ENCODE data around the gene CENPE.
"Not testable (repeated sequence)": the region's sequence is repeated elsewhere in the genome, so short reads cannot be mapped to it uniquely, and the experiment has no call there.

The CENPE gene

DNA sequence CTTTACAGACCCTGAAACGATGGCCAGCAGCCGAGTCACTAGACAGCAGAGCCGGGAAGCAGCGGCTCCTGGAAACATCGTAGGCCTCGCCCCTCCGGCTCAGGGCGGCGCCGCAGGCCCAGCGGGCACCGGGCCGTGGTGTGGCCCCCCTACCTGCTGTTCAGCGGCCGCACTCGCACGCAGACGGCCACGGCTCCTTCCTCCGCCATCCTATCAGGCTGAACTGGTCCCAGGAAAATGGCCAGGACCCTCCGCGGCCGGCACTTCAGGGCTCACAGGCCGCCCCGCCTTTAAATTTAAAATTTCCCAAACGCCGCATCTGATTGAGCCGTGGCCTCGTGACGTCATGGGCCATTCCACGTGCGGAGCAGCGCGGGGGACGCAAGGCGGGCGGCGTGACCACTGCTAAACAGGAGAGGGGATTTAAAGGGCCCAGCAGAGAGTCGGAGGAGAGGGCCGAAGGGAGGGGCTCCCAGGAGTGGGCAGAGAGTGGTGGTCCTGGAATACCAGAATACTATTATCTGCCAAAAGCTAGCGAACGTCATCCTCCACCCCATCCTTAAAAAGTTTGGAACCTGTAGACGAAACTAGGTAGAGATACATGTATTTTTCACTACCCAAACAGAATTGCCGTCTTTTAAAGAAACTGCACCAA is at the start of gene CENPE:
Gene CENPE (minus strand): TSS at position 233 of the 655 bp plus-strand sequence. CDS start 24 bp downstream, at position 209.
- intact Hi-C loops (cut with micrococcal nuclease) = no loop called here
- Mint-ChIP-seq H3K4me1 (ENCODE audit: low read depth) (peaks cover 14% of the 10 kb centered on the region), H3K27me3 (peaks cover 13% of the 10 kb centered on the region), H3K36me3 (ENCODE audit: low read depth) (peaks cover 8% of the 10 kb centered on the region), H3K4me3 (peak within 1 kb of the TSS; percentile 94), H3K9me3 (no peaks in the 10 kb centered on the region), H3K27ac (peak within 1 kb of the TSS; percentile 99)

- no peaks in the 10 kb centered on the region for H3K4me1 Mint-ChIP-seq (ENCODE audit: low read depth)
- H3K9me3 Mint-ChIP-seq = peaks cover 10% of the 10 kb centered on the region
- H3K4me3 Mint-ChIP-seq = no peak overlapping the region
- no peaks in the 10 kb centered on the region for H3K36me3 Mint-ChIP-seq (ENCODE audit: low read depth)
- intact Hi-C loops (cut with micrococcal nuclease) = no loop called here
- H3K27ac Mint-ChIP-seq = no peak overlapping the region
- no peaks in the 10 kb centered on the region for H3K27me3 Mint-ChIP-seq
Observed at GRCh38 chr4:103244251-103244650, 46.1 kb upstream of the CENPE start.

GRCh38 chr4:103230938-103231337 is 32.8 kb upstream of the CENPE start:
- intact Hi-C loops (cut with micrococcal nuclease); H3K4me1 Mint-ChIP-seq (ENCODE audit: low read depth); H3K4me3 Mint-ChIP-seq; H3K36me3 Mint-ChIP-seq (ENCODE audit: low read depth); H3K27me3 Mint-ChIP-seq; H3K27ac Mint-ChIP-seq: not testable (repeated sequence)
- H3K9me3 Mint-ChIP-seq = peaks cover 14% of the 10 kb centered on the region

- H3K9me3 Mint-ChIP-seq; intact Hi-C loops (cut with micrococcal nuclease); H3K27ac Mint-ChIP-seq; H3K27me3 Mint-ChIP-seq; H3K36me3 Mint-ChIP-seq (ENCODE audit: low read depth); H3K4me3 Mint-ChIP-seq; H3K4me1 Mint-ChIP-seq (ENCODE audit: low read depth): not testable (repeated sequence)
Observed at GRCh38 chr4:103223556-103223955, 25.4 kb upstream of the CENPE start.

- Mint-ChIP-seq H3K9me3 (no peaks in the 10 kb centered on the region), H3K4me3 (no peak overlapping the region), H3K4me1 (ENCODE audit: low read depth) (no peaks in the 10 kb centered on the region), H3K27me3 (peaks cover 4% of the 10 kb centered on the region), H3K36me3 (ENCODE audit: low read depth) (no peaks in the 10 kb centered on the region), H3K27ac (no peak overlapping the region)
- intact Hi-C loops (cut with micrococcal nuclease) = no loop called here
Observed at GRCh38 chr4:103207673-103208072, 9.5 kb upstream of the CENPE start.

DNA sequence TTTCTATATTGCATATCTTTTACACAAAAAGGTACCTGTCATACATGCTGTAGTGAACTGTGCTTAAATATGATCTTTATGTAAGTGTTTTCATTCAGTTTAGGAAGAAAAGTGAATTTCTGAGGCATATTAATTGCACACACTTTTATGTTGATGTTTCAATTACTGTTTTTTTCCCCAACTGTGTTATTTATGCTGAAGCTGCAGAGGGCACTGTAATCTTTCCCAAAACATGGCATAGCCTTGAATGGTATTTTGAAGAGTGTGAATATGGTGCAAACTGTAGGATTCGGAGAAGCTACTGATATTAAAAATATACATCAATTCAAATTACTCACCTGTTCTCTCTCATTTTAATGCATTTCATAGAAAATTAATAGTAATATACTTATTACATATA is 6.0 kb upstream of the CENPE start:
- H3K27me3 Mint-ChIP-seq = peaks cover 14% of the 10 kb centered on the region
- intact Hi-C loops (cut with micrococcal nuclease) = no loop called here
- H3K9me3 Mint-ChIP-seq = no peaks in the 10 kb centered on the region
- peaks cover under 1% of the 10 kb centered on the region for H3K4me1 Mint-ChIP-seq (ENCODE audit: low read depth)
- H3K27ac Mint-ChIP-seq = no peak overlapping the region
- no peaks in the 10 kb centered on the region for H3K36me3 Mint-ChIP-seq (ENCODE audit: low read depth)
- H3K4me3 Mint-ChIP-seq = no peak overlapping the region

GRCh38 chr4:103201724-103202123 is 3.6 kb upstream of the CENPE start:
- H3K9me3 Mint-ChIP-seq = no peaks in the 10 kb centered on the region
- H3K36me3 Mint-ChIP-seq (ENCODE audit: low read depth) = peaks cover 8% of the 10 kb centered on the region
- no peak overlapping the region for H3K27ac Mint-ChIP-seq
- no peak overlapping the region for H3K4me3 Mint-ChIP-seq
- H3K27me3 Mint-ChIP-seq = peaks cover 14% of the 10 kb centered on the region
- intact Hi-C loops (cut with micrococcal nuclease) = no loop called here
- peaks cover 14% of the 10 kb centered on the region for H3K4me1 Mint-ChIP-seq (ENCODE audit: low read depth)

GRCh38 chr4:103201253-103201652 is 3.1 kb upstream of the CENPE start:
- Mint-ChIP-seq H3K9me3 (no peaks in the 10 kb centered on the region), H3K27ac (no peak overlapping the region), H3K4me3 (no peak overlapping the region), H3K36me3 (ENCODE audit: low read depth) (peaks cover 8% of the 10 kb centered on the region), H3K27me3 (peaks cover 14% of the 10 kb centered on the region), H3K4me1 (ENCODE audit: low read depth) (peaks cover 14% of the 10 kb centered on the region)
- intact Hi-C loops (cut with micrococcal nuclease) = no loop called here

DNA sequence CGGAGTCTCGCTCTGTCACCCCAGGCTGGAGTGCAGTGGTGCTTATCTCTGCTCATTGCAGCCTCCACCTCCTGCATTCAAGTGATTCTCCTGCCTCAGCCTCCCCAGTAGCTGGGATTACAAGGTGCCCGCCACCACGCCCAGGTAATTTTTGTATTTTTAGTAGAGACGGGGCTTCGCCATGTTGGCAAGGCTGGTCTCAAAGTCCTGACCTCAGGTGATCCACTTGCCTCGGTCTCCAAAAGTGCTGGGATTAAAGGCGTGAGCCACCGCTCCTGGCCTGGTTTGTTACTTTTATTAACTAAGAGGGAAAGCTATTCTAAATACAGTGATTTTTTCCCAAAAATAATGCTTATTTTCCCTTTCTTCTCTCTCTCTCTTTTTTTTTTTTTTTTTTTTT is 866 bp upstream of the CENPE start:
- no peaks in the 10 kb centered on the region for H3K9me3 Mint-ChIP-seq
- peak overlapping the region; percentile 99 for H3K27ac Mint-ChIP-seq
- peak overlapping the region; percentile 94 for H3K4me3 Mint-ChIP-seq
- H3K4me1 Mint-ChIP-seq (ENCODE audit: low read depth) = peaks cover 14% of the 10 kb centered on the region
- peaks cover 8% of the 10 kb centered on the region for H3K36me3 Mint-ChIP-seq (ENCODE audit: low read depth)
- intact Hi-C loops (cut with micrococcal nuclease) = no loop called here
- peaks cover 14% of the 10 kb centered on the region for H3K27me3 Mint-ChIP-seq

DNA sequence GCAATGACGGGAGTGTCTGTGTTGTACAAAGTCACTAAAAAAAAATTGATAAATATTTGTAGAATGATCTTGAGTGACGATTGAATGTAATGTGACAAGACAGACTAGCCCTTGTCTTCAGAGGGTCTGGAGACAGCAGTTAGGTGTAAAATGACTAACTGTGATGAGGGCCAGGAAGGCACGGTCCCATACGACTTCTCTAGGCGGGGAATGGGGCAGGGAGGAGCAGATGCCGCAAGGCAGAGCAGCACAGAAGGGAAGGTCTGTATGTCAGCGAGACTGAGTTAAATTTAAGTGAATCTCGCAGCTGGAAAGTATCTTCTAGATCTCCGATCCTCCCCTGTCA is 405 bp downstream of the CENPE start:
- Mint-ChIP-seq H3K9me3 (no peaks in the 10 kb centered on the region), H3K27me3 (peaks cover 10% of the 10 kb centered on the region), H3K4me1 (ENCODE audit: low read depth) (peaks cover 14% of the 10 kb centered on the region), H3K4me3 (peak overlapping the region; percentile 94), H3K36me3 (ENCODE audit: low read depth) (peaks cover 8% of the 10 kb centered on the region), H3K27ac (peak overlapping the region; percentile 99)
- intact Hi-C loops (cut with micrococcal nuclease) = no loop called here

GRCh38 chr4:103193457-103193856 is 4.7 kb downstream of the CENPE start:
- Mint-ChIP-seq H3K9me3 (no peaks in the 10 kb centered on the region), H3K36me3 (ENCODE audit: low read depth) (peaks cover 6% of the 10 kb centered on the region), H3K27ac (no peak overlapping the region), H3K4me1 (ENCODE audit: low read depth) (peaks cover 10% of the 10 kb centered on the region), H3K27me3 (no peaks in the 10 kb centered on the region), H3K4me3 (no peak overlapping the region)
- intact Hi-C loops (cut with micrococcal nuclease) = no loop called here

DNA sequence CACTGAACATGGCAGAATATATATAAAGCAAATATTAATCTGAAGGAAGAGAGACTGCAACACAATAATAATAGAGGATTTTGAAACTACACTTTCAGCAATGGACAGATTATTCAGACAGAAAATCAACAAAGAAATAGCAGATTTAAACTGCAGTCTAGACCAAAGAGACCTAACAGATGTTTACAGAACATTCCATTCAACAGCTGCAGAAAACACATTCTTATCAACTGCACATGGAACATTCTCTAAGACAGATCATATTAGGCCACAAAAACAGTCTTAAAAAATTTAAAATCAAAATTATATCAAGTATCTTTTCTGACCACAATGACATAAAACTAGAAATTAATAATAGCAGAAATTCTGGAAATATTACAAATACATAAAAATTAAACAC is 27.1 kb downstream of the CENPE start:
- Mint-ChIP-seq H3K36me3 (ENCODE audit: low read depth) (peaks cover 31% of the 10 kb centered on the region), H3K4me1 (ENCODE audit: low read depth) (no peaks in the 10 kb centered on the region), H3K4me3 (no peak overlapping the region), H3K27ac (no peak overlapping the region), H3K9me3 (peaks cover 11% of the 10 kb centered on the region), H3K27me3 (no peaks in the 10 kb centered on the region)
- intact Hi-C loops (cut with micrococcal nuclease) = no loop called here

DNA sequence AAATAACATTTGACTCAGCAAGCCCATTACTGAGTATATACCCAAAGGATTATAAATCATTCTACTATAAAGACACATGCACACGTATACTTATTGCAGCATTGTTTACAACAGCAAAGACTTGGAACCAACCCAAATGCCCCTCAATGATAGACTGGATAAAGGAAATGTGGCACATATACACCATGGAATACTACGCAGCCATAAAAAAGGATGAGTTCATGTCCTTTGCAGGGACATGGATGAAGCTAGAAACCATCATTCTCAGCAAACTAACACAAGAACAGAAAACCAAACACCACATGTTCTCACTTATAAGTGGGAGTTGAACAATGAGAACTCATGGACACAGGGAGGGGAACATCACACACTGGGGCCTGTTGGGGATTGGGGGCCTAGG is 28.4 kb downstream of the CENPE start:
- H3K27me3 Mint-ChIP-seq = not testable (repeated sequence)

DNA sequence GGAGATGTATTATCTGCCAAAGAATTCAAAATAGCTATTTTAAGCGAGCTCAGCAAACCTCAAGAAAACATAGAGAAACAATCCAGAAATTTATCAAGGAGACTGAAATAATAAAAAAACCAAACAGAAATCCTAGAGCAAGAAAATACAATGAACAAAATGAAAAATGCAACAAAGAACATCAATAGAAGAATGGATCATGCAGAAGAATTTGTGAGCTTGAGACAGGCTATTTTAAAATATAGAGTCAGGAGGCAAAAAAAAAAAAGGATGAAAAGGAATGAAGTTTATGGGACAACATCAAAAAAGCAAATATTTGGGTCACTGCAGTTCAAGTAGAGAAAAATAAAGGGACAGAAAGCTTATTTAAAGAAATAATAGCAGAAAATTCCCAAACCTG is 29.1 kb downstream of the CENPE start:
- Mint-ChIP-seq H3K36me3 (ENCODE audit: low read depth) (peaks cover 25% of the 10 kb centered on the region), H3K9me3 (peaks cover 11% of the 10 kb centered on the region), H3K27me3 (no peaks in the 10 kb centered on the region), H3K4me3 (no peak overlapping the region), H3K27ac (no peak overlapping the region), H3K4me1 (ENCODE audit: low read depth) (no peaks in the 10 kb centered on the region)
- intact Hi-C loops (cut with micrococcal nuclease) = no loop called here

More for the DNA sequence above, 28.4 kb downstream of the CENPE start:
- H3K4me3 Mint-ChIP-seq; H3K4me1 Mint-ChIP-seq (ENCODE audit: low read depth); H3K27ac Mint-ChIP-seq; intact Hi-C loops (cut with micrococcal nuclease): not testable (repeated sequence)
- H3K36me3 Mint-ChIP-seq (ENCODE audit: low read depth) = peaks cover 29% of the 10 kb centered on the region
- peaks cover 11% of the 10 kb centered on the region for H3K9me3 Mint-ChIP-seq

GRCh38 chr4:103162176-103162575 is 36.0 kb downstream of the CENPE start:
- no peak overlapping the region for H3K4me3 Mint-ChIP-seq
- H3K4me1 Mint-ChIP-seq (ENCODE audit: low read depth) = no peaks in the 10 kb centered on the region
- no peak overlapping the region for H3K27ac Mint-ChIP-seq
- H3K9me3 Mint-ChIP-seq = no peaks in the 10 kb centered on the region
- H3K27me3 Mint-ChIP-seq = no peaks in the 10 kb centered on the region
- intact Hi-C loops (cut with micrococcal nuclease) = no loop called here
- no peaks in the 10 kb centered on the region for H3K36me3 Mint-ChIP-seq (ENCODE audit: low read depth)

Data from dendritic cell treated with granulocyte-macrophage colony-stimulating factor and Interleukin-4, amounts not matched to agents 40 ng/mL and 50 ng/mL, for 4 days (primary cell).